Parathyroid adenoma (tissue), 2 donors: ENCODE data around the gene UBXN6.

Experiments
- H2AFZ ChIP-seq: fragments of 300-600 bp; sonication (generic); one replicate; pipeline ENCODE4 v1.7.0; 2017; ENCODE audit warnings: antibody characterized with exemption, mild to moderate bottlenecking
- H3K27ac ChIP-seq: fragments of 300-600 bp; sonication (generic); one replicate; pipeline ENCODE4 v1.7.0; 2017
- H3K27me3 ChIP-seq: fragments of 300-600 bp; sonication (generic); one replicate; pipeline ENCODE4 v1.7.0; 2017; ENCODE audit warnings: low read length; ENCODE audit not compliant: control insufficient read depth, insufficient read depth
- H3K36me3 ChIP-seq: fragments of 300-600 bp; sonication (generic); one replicate; pipeline ENCODE4 v1.7.0; 2017; ENCODE audit warnings: low read length; ENCODE audit not compliant: control insufficient read depth, insufficient read depth
- H3K4me1 ChIP-seq: fragments of 300-600 bp; sonication (generic); one replicate; pipeline ENCODE4 v1.7.0; 2017; ENCODE audit warnings: control low read depth
- H3K4me2 ChIP-seq: fragments of 300-600 bp; sonication (generic); one replicate; pipeline ENCODE4 v1.7.0; 2017; ENCODE audit warnings: low read length
- H3K4me3 ChIP-seq: fragments of 300-600 bp; sonication (generic); one replicate; pipeline ENCODE4 v1.7.0; 2017; ENCODE audit warnings: low read depth, low read length
- H3K79me2 ChIP-seq: fragments of 300-600 bp; sonication (generic); one replicate; pipeline ENCODE4 v1.7.0; 2017; ENCODE audit warnings: control low read depth
- H3K9ac ChIP-seq: fragments of 300-600 bp; sonication (generic); one replicate; pipeline ENCODE4 v1.7.0; 2017; ENCODE audit warnings: mild to moderate bottlenecking
- H3K9me3 ChIP-seq: fragments of 300-600 bp; sonication (generic); one replicate; pipeline ENCODE4 v1.7.0; 2017; ENCODE audit warnings: low read length; ENCODE audit not compliant: control insufficient read depth
- TF ChIP-seq, protein P1 (sequence below): fragments of 300-600 bp; sonication (generic); IDR thresholded peaks from one replicate; pipeline ENCODE4 v1.7.0; 2017; ENCODE audit warnings: antibody characterized with exemption, mild to moderate bottlenecking
- donor health status: primary hyperparathyroidism.

Gene UBXN6, protein sequence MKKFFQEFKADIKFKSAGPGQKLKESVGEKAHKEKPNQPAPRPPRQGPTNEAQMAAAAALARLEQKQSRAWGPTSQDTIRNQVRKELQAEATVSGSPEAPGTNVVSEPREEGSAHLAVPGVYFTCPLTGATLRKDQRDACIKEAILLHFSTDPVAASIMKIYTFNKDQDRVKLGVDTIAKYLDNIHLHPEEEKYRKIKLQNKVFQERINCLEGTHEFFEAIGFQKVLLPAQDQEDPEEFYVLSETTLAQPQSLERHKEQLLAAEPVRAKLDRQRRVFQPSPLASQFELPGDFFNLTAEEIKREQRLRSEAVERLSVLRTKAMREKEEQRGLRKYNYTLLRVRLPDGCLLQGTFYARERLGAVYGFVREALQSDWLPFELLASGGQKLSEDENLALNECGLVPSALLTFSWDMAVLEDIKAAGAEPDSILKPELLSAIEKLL

DNA sequence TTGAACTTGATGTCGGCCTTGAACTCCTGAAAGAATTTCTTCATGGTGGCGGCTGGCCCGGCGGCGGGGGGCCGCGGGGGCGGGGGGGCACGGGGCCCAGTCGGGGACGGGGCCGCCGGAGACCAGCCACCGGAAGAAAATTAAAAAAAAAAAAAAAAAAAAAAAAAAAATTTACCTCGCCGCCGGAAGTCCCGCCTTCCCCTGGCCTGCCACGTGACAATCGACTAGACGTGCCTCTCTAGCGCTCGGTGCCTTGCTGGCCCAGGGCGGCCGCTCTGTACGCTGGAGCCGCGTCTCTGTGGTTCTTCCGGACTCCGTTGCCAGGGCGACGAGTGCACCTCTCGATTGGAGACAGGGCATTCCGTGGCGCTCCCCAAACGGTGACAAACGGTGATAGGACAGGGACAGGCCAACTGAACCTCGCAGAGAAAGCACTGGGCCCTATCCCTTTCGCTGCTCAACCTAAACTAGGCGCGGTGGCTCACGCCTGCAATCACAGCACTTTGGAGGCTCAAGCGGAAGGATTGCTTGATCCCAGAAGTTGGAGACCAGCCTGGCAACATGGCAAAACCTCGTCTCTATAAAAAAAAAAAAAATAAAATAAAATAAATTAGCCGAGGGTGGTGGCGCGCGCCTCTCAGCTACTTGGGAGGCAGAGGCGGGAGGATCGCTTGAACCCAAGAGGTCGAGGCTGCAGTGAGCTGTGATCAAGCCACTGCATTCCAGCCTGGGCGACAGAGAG, at the start of gene UBXN6:
UBXN6 (minus strand) TSS at position 141 of the 742 bp plus-strand sequence; CDS start at position 44, 97 bp downstream.
- Histone ChIP-seq H2AFZ (peak within 1 kb of the TSS; percentile 79), H3K27me3 (no peaks in the 10 kb centered on the region), H3K4me2 (peak within 1 kb of the TSS; percentile 88), H3K4me1 (peaks cover 10% of the 10 kb centered on the region), H3K9ac (peak within 1 kb of the TSS; percentile 61), H3K9me3 (no peaks in the 10 kb centered on the region), H3K27ac (peak within 1 kb of the TSS; percentile 80), H3K36me3 (no peaks in the 10 kb centered on the region), H3K4me3 (peak within 1 kb of the TSS; percentile 71), H3K79me2 (peaks cover 16% of the 10 kb centered on the region)
- TF ChIP-seq, protein P1, sequence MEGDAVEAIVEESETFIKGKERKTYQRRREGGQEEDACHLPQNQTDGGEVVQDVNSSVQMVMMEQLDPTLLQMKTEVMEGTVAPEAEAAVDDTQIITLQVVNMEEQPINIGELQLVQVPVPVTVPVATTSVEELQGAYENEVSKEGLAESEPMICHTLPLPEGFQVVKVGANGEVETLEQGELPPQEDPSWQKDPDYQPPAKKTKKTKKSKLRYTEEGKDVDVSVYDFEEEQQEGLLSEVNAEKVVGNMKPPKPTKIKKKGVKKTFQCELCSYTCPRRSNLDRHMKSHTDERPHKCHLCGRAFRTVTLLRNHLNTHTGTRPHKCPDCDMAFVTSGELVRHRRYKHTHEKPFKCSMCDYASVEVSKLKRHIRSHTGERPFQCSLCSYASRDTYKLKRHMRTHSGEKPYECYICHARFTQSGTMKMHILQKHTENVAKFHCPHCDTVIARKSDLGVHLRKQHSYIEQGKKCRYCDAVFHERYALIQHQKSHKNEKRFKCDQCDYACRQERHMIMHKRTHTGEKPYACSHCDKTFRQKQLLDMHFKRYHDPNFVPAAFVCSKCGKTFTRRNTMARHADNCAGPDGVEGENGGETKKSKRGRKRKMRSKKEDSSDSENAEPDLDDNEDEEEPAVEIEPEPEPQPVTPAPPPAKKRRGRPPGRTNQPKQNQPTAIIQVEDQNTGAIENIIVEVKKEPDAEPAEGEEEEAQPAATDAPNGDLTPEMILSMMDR = no peak

DNA sequence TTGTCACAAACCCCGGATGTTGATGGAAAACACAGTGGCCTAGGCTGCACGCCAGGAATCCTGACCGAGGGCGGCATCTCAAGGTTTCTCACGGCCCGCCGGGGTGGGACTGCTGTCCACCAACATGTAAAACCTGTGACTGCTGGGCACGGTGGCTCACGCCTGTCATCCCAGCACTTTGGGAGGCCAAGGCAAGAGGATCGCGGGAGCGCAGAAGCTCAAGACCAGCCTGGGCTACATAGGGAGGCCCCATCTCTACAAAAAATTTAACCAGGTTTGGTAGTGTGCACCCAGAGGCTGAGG, 49.5 kb upstream of the UBXN6 start:
- Histone ChIP-seq H3K4me2 (no peak overlapping the region), H3K36me3 (no peaks in the 10 kb centered on the region), H3K27ac (no peak overlapping the region)

DNA sequence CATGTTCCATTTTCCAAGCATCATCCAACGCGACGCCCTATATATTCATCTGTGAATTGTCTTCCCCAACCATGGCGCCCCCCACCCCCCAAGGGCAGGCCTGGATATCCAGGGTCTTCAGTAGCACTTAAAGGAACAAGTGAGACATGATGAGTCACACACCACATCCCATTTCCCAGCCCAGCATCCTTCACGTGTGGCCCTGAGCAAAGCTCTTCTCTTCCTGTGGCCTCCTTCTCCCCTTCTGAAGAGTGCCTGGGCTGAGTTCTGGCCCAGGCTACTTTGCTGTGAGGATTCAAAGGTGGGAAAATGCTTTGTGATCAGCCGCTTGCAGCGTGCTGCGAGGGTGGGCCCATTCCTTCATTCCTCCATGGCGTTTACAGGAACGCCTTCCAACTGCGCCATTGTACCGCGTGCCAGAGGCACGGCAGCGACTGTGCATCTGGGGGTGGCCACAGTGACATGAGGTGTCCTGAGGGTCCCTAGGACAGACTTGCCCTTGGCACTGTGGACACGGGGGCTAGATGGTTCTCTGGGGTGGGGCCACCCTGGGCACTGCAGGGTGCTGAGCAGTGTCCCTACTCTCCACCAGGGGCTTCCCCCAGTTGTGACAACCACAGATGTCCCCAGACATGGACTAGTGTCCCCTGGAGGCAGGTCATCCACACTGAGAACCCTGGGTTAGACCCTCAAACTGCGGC, 49.0 kb upstream of the UBXN6 start:
- TF ChIP-seq, protein P1 = no peak
- no peaks in the 10 kb centered on the region for H3K4me1 ChIP-seq
- H3K27ac ChIP-seq = no peak overlapping the region

More for the DNA sequence above, 49.5 kb upstream of the UBXN6 start:
- Histone ChIP-seq H3K4me1 (no peaks in the 10 kb centered on the region), H3K9me3 (no peaks in the 10 kb centered on the region), H3K79me2 (no peaks in the 10 kb centered on the region), H3K4me3 (no peak overlapping the region), H3K9ac (no peak overlapping the region), H3K27me3 (no peaks in the 10 kb centered on the region), H2AFZ (no peak overlapping the region)
- TF ChIP-seq, protein P1 = no peak

DNA sequence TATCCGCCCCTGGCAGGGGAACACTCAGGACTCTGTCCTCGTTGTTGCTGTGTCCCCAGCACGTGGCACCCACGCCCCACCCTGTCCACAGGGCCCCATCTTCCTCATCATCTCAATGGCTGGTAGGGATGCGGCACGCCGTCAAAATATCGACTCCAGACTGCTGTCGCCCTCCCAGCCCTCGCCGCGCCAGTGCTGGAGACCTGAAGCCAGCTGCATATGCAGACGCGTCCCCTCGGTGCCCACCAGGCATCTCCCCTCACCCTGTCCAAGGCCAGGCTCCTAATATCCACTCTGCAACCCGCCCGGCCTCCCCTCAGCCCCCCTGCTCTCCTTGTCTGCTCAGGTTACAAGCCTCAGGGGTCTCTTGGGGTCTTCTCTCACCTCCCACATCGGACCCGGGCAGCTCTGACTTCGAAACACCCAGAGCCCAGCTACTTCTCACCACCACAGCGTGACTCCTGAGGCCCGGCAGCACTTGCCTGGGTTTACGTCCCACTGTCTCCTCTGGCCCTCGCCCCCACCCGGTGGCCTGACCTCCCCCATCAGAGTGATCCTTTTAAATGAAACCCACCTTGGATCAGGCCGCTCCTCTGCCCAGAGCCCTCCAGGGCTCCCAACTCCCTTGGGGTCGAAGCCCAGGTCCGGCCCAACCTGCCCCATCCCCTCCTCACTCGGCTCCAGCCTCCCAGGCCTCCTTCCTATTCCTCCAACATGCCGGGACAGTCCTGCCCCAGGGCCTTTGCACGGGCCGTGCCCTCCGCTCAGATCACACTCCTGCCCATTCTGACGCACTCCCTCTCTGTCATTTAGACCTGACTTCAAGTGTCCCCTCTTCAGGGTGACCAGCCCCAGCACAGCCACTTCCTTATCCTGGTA, 48.2 kb upstream of the UBXN6 start:
- Histone ChIP-seq H3K79me2 (no peaks in the 10 kb centered on the region), H3K4me3 (no peak overlapping the region), H3K9me3 (no peaks in the 10 kb centered on the region), H3K4me2 (no peak overlapping the region), H3K36me3 (no peaks in the 10 kb centered on the region), H2AFZ (no peak overlapping the region), H3K27me3 (no peaks in the 10 kb centered on the region), H3K9ac (no peak overlapping the region), H3K27ac (no peak overlapping the region), H3K4me1 (no peaks in the 10 kb centered on the region)
- TF ChIP-seq, protein P1 = no peak

More for the DNA sequence above, 49.0 kb upstream of the UBXN6 start:
- Histone ChIP-seq H3K36me3 (no peaks in the 10 kb centered on the region), H3K9me3 (no peaks in the 10 kb centered on the region), H3K4me2 (no peak overlapping the region), H3K9ac (no peak overlapping the region), H3K4me3 (no peak overlapping the region), H3K79me2 (no peaks in the 10 kb centered on the region), H2AFZ (no peak overlapping the region), H3K27me3 (no peaks in the 10 kb centered on the region)
